MM.1S (cell line): ENCODE measurements around the gene EIF2S3.

Experiments used
- DNase-seq: peaks from one replicate; pipeline ENCODE4 v3.0.0-alpha.2; 2015
- H2AFZ ChIP-seq: fragments of 300-600 bp; sonication (generic); 2 replicates; pipeline ENCODE4 v1.6.0; 2016; ENCODE audit warnings: antibody characterized with exemption, low read length
- H3F3A ChIP-seq: fragments of 300-600 bp; sonication (generic); 2 replicates; pipeline ENCODE4 v1.6.1; 2016; ENCODE audit warnings: mild to moderate bottlenecking, antibody characterized with exemption, low read length, moderate library complexity, mixed read lengths; ENCODE audit not compliant: insufficient read depth
- H3K27ac ChIP-seq: fragments of 300-600 bp; sonication (generic); 2 replicates; pipeline ENCODE4 v1.5.1; 2016; ENCODE audit warnings: mild to moderate bottlenecking, low read length
- H3K27me3 ChIP-seq: fragments of 300-600 bp; sonication (generic); replicated peaks from 2 replicates; pipeline ENCODE4 v1.6.0; 2016; ENCODE audit warnings: low read length; ENCODE audit not compliant: insufficient read depth
- H3K36me3 ChIP-seq: fragments of 300-600 bp; sonication (generic); replicated peaks from 2 replicates; pipeline ENCODE4 v1.6.1; 2016; ENCODE audit warnings: mild to moderate bottlenecking, low read length, mixed read lengths; ENCODE audit not compliant: insufficient read depth
- H3K4me1 ChIP-seq: fragments of 300-600 bp; sonication (generic); 2 replicates; pipeline ENCODE4 v1.6.1; 2016; ENCODE audit warnings: low read length, mixed read lengths
- H3K4me2 ChIP-seq: fragments of 300-600 bp; sonication (generic); 2 replicates; pipeline ENCODE4 v1.6.0; 2016; ENCODE audit warnings: low read depth, low read length
- H3K4me3 ChIP-seq: fragments of 300-600 bp; sonication (generic); 2 replicates; pipeline ENCODE4 v1.5.1; 2016; ENCODE audit warnings: low read length, mixed read lengths
- H3K79me2 ChIP-seq: fragments of 300-600 bp; sonication (generic); 2 replicates; pipeline ENCODE4 v1.6.1; 2016; ENCODE audit warnings: mixed run types, low read length, mixed read lengths
- H3K9ac ChIP-seq: fragments of 300-600 bp; sonication (generic); 2 replicates; pipeline ENCODE4 v1.6.1; 2016; ENCODE audit warnings: low read length, mixed read lengths
- H3K9me2 ChIP-seq: fragments of 300-600 bp; sonication (generic); replicated peaks from 2 replicates; pipeline ENCODE4 v1.6.1; 2016; ENCODE audit warnings: mild to moderate bottlenecking, low read length, mixed read lengths; ENCODE audit not compliant: insufficient read depth
- H3K9me3 ChIP-seq: fragments of 300-600 bp; sonication (generic); replicated peaks from 2 replicates; pipeline ENCODE4 v1.6.1; 2016; ENCODE audit warnings: mild to moderate bottlenecking, low read length, mixed read lengths; ENCODE audit not compliant: insufficient read depth
- H4K20me1 ChIP-seq: fragments of 300-600 bp; sonication (generic); 2 replicates; pipeline ENCODE4 v1.6.1; 2016; ENCODE audit warnings: mild to moderate bottlenecking, low read length, moderate library complexity, mixed read lengths; ENCODE audit not compliant: insufficient read depth
- CTCF ChIP-seq: fragments of 300-600 bp; sonication (generic); IDR thresholded peaks from 2 replicates; pipeline ENCODE4 v1.5.1; 2016; ENCODE audit warnings: antibody characterized with exemption, low read length, mixed read lengths
- EZH2 ChIP-seq: fragments of 300-600 bp; sonication (generic); optimal IDR thresholded peaks from 2 replicates; pipeline ENCODE3; 2017; ENCODE audit warnings: low read depth, mild to moderate bottlenecking, antibody characterized with exemption, low read length, mixed read lengths
- EZH2phosphoT487 ChIP-seq: fragments of 300-600 bp; sonication (generic); IDR thresholded peaks from 2 replicates; pipeline ENCODE4 v1.6.1; 2018; ENCODE audit warnings: antibody characterized with exemption, low read length

EIF2S3 gene

DNA sequence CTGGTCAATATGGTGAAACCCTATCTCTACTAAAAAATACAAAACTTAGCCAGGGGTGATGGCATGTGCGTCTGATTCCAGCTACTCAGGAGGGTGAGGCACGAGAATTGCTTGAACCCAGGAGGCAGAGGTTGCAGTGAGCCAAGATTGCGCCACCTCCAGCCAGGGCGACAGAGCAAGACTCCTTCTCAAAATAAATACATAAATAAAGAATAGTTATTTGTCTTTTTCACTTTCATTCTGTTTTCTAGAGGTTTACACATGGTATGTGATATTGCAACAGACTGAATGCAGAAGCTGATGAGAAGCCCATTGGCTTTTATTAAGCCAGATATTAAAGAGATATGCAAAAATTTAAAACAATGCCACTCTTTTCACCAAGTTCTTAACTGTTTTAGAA is 35.9 kb upstream of the EIF2S3 start:
- no peaks in the 10 kb centered on the region for H3K4me1 ChIP-seq
- H3K4me3 ChIP-seq = no peak overlapping the region
- DNase-seq = no peak
- H3K27me3 ChIP-seq = no peaks in the 10 kb centered on the region
- no peak overlapping the region for H3K4me2 ChIP-seq
- no peaks in the 10 kb centered on the region for H3F3A ChIP-seq
- H3K36me3 ChIP-seq = no peaks in the 10 kb centered on the region
- no peaks in the 10 kb centered on the region for H3K9me3 ChIP-seq
- no peaks in the 10 kb centered on the region for H4K20me1 ChIP-seq
- H3K79me2 ChIP-seq = peaks cover 62% of the 10 kb centered on the region
- H3K9ac ChIP-seq = no peak overlapping the region
- H3K27ac ChIP-seq = no peak overlapping the region
- H2AFZ ChIP-seq = no peak overlapping the region
- H3K9me2 ChIP-seq = no peaks in the 10 kb centered on the region
- TF ChIP-seq EZH2phosphoT487 (no peak), CTCF (no peak), EZH2 (no peak)

GRCh38 chrX:24019448-24019847 is 35.3 kb upstream of the EIF2S3 start:
- H3K79me2 ChIP-seq = peaks cover 69% of the 10 kb centered on the region
- H3K4me3 ChIP-seq = no peak overlapping the region
- H3K36me3 ChIP-seq = no peaks in the 10 kb centered on the region
- H3K9me2 ChIP-seq = no peaks in the 10 kb centered on the region
- H3K4me2 ChIP-seq = no peak overlapping the region
- no peaks in the 10 kb centered on the region for H3K9me3 ChIP-seq
- no peak for DNase-seq
- H3K27ac ChIP-seq = no peak overlapping the region
- TF ChIP-seq EZH2phosphoT487 (no peak), EZH2 (no peak), CTCF (no peak)
- no peaks in the 10 kb centered on the region for H3K4me1 ChIP-seq
- no peaks in the 10 kb centered on the region for H3F3A ChIP-seq
- no peaks in the 10 kb centered on the region for H4K20me1 ChIP-seq
- no peak overlapping the region for H2AFZ ChIP-seq
- no peak overlapping the region for H3K9ac ChIP-seq
- H3K27me3 ChIP-seq = no peaks in the 10 kb centered on the region

GRCh38 chrX:24020306-24020876 is 34.4 kb upstream of the EIF2S3 start:
- Histone ChIP-seq H3K4me1 (no peaks in the 10 kb centered on the region), H3K9me3 (no peaks in the 10 kb centered on the region), H3K79me2 (peaks cover 68% of the 10 kb centered on the region), H3K9ac (no peak overlapping the region), H3F3A (no peaks in the 10 kb centered on the region), H3K4me2 (no peak overlapping the region), H4K20me1 (no peaks in the 10 kb centered on the region), H3K27me3 (no peaks in the 10 kb centered on the region), H3K4me3 (no peak overlapping the region), H2AFZ (no peak overlapping the region), H3K9me2 (no peaks in the 10 kb centered on the region), H3K36me3 (no peaks in the 10 kb centered on the region), H3K27ac (no peak overlapping the region)
- TF ChIP-seq EZH2 = no peak
- no peak for TF ChIP-seq EZH2phosphoT487
- no peak for TF ChIP-seq CTCF
- no peak for DNase-seq
